ENCODE measurements around the gene ATN1.
A peak's percentile ranks its signal among the peaks of the same experiment; 100 is the strongest.

Gene ATN1

DNA sequence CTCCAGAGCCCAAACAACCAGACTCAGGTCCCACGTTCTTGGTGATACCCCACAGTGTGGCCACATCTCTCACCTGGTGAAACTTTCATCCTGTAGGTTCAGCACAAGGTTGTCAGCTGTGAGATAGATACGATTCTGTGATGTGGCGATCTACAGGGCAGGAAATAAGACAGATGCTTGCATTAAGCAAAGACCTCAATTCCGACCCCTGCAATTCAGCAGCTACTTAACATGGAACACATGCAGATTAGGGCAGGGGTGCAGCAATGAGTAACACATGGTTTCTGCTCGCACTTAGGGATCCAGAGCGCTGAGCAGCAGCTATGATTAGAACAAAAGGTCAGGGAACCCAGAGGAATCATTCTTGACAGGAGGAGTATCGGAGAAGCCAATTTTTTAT is 38.6 kb downstream of the ATN1 start:
- DNase-seq, result no peak

DNA sequence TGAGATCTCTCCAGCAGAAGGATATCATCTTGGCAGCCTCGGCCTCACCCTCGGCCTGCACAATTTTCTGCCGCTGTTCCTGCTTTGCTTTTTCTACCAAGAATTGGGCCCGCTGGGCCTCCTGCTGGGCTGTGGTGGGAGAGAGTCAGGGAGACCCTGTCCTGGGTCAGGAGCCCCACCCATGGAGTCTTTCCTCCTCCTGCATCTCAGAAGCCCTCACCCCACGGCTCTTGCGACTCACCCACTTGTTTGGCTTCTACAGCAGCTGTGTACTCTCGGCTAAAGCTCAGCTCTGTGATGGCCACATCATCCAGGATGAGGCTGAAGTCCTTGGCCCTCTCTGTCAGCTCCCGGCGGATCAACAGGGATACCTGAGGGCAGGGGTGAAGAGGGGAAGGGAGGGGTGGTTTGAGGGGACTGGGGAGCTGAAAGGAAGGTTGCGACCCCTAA is 39.9 kb downstream of the ATN1 start:
- DNase-seq, result no peak

DNA sequence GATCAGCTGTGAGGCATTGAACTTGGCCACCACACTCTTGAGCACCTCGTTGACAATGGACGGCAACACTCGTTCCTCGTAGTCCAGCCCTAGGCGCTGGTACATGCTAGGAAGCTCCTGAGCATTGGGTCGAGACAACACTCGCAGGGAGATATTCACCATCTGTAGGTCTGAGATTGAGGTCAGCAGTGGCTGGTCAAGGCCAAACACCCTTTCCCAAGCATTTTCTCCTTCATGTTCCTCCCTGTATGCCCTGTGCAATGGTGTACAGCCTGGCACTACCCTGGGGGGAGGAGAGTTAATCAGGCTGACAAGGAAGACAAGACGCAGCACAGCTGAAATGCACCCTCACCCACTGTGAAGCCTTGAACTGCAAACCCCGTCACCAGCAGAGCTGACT is 40.7 kb downstream of the ATN1 start:
- no peak for DNase-seq

GRCh38 chr12:6970096-6970527 is 42.4 kb downstream of the ATN1 start:
- peak in 1 of 58 donors; percentile 58 for DNase-seq

DNA sequence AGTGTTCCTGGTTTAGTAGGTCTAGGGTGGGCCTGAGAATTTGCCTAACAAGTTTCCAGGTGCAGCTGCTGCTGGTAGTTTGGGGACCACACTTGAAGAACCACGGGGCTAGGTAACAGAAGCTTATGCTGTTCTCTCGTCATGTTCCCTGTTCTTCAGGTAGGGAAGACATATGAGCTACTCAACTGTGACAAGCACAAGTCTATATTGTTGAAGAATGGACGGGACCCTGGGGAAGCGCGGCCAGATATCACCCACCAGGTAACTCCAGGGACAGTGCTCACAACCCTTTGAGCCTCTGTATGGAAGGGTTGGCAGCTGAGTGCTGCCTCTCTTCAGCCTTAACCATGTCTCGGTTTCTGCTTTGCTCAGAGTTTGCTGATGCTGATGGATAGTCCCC is 46.4 kb downstream of the ATN1 start:
- DNase-seq, result no peak

- DNase-seq, result no peak
Observed at GRCh38 chr12:6975297-6976032, 47.7 kb downstream of the ATN1 start.

DNA sequence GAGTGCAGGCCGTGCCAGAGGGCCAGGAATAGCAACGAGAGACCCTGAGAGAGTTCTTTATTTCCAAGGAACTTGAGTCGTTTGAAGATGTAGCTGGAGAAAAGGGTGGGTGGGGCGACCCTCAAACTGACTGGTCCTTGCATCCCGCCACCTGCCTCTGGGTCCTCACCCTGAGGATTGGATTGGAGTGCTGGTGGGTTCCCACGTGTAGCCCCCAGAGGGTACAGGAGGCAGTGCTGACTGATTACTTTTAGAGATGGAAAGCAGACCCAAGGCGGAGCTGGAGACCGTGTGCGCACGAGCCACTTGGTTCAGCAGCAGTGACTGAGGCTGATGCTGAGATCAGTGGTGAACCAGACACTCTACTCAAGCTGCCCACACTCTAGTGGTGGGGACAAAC is 49.9 kb downstream of the ATN1 start:
- no peak for DNase-seq

GRCh38 chr12:6978188-6978587 is 50.4 kb downstream of the ATN1 start:
- DNase-seq, result no peak

- DNase-seq, result no peak
Observed at GRCh38 chr12:6978611-6979011, 50.9 kb downstream of the ATN1 start.

GRCh38 chr12:6979021-6979420 is 51.3 kb downstream of the ATN1 start:
- DNase-seq, result no peak

DNA sequence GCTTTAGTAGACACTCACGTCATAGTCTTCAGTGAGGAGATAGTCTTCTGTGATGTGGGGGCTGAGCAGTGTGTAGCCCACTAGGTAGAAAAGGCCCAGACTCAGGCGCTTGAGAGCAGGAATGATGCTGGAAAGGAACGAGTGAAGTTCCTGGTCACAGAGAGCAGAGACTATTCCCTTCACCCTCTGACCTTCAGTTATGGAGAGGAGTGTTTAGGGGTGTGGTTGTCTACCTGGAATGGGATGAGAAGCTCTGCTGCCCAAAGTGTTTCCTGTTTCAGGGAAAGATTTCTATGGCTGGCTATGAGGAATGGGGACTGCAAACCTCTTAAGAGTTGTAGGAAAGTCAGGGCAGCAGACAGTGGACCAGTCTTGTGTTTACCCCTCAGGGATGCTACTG is 51.7 kb downstream of the ATN1 start:
- no peak for DNase-seq

GRCh38 chr12:6980075-6980474 is 52.3 kb downstream of the ATN1 start:
- DNase-seq, result no peak

GRCh38 chr12:6980740-6981139 is 53.0 kb downstream of the ATN1 start:
- DNase-seq, result no peak

- DNase-seq, result no peak
Observed at GRCh38 chr12:6981152-6982052, 53.6 kb downstream of the ATN1 start.

DNA sequence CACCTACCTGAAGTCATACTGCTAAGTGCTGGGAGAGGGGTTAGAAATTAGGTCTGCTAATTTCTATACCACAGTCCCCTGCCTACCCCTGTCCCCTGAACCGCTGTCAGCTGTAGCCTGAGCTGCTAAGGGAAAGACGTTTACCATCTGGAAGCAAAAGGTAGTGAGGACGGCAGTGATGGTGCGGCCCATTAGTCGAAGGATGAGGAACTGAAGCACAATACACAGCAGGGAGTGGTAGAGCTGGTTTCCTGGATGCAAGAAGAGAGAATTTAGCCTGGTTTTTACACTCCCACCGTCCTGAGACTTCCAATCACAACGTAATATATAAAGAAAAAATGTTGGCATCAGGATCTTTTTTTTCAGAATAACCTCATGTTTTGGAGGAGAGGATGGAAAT is 54.8 kb downstream of the ATN1 start:
- no peak for DNase-seq

GRCh38 chr12:6987956-6988553 is 60.3 kb downstream of the ATN1 start:
- peak in 1 of 58 donors; percentile 22 for DNase-seq
